Transverse colon (tissue), 3 donors: ENCODE data around the gene FLVCR2.

Source experiments
- CTCF ChIP-seq, 5 experiments: fragments of 200-600 bp in 3 of 5; fragments of 450-650 bp in 2 of 5; sonication (generic) in 3 of 5; IDR thresholded peaks; 1 replicate in 2 of 5; 2 replicates in 3 of 5; pipeline ENCODE4 v1.5.1; 2016 to 2017; ENCODE audit warnings: antibody characterized with exemption in 5 of 5, inconsistent platforms in 3 of 5, mild to moderate bottlenecking in 2 of 5, moderate library complexity in 1 of 5
- EP300 ChIP-seq: sonication (generic); formaldehyde crosslinking; IDR thresholded peaks from one replicate; pipeline ENCODE4 v1.6.1; 2017; ENCODE audit warnings: antibody characterized with exemption, low read depth
- POLR2A ChIP-seq: fragments of 450-650 bp; IDR thresholded peaks from one replicate; pipeline ENCODE4 v1.6.1; 2016; ENCODE audit warnings: antibody characterized with exemption, mild to moderate bottlenecking, moderate library complexity

- TF ChIP-seq CTCF (IDR thresholded peaks at IDR 0.05) (no peak), POLR2A (no peak), EP300 (no peak)
Measured at GRCh38 chr14:75565056-75565455, 13.4 kb upstream of the FLVCR2 start.
